Body of pancreas (tissue), 4 donors: ENCODE measurements around the gene GPR161.

Experiments used
- POLR2A ChIP-seq, 3 donors: fragments of 450-650 bp; IDR thresholded peaks; one replicate each; pipeline ENCODE4 v1.6.1; 2016; ENCODE audit warnings: antibody characterized with exemption in 3 of 3, mild to moderate bottlenecking in 2 of 3
- TF ChIP-seq, protein P1 (sequence below), 7 experiments: fragments of 450-650 bp in 4 of 7; fragments of 200-600 bp in 3 of 7; sonication (generic) in 3 of 7; IDR thresholded peaks; one replicate each; pipeline ENCODE4 v1.5.1; 2016 to 2019; ENCODE audit warnings: antibody characterized with exemption in 7 of 7

DNA sequence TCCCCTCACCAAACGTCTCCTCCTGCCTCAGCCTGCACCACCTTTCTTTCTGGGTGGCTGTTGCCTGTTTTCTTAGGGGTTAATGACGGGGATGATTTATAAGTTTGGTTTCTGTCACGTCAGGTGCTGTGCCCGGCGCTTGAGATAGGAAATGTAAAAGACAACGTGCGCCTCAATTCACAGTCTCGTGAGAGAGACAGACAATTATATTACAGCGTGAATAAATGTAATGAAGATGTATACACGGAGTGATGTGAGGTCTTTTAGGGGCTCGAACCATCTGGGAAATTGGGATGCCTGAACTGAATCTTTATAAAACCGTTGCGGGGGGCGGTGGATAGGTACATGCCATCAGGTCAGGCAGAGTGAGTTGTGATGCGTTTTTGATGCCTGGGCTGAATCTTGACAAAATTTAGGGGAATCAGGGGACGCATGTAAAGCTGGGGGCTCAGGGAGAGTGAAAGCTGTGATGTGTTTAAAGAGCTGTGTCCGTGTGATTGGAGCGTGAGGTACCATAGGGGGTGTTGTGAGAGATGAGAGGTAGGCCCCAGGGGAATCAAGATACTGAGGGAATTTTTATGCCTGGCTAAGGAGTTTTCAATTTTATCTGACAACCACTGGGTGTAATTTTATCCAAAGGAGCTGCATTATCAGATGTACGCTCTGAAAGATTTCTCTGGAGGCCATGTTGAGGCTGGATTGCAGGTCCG, 42.9 kb upstream of the GPR161 start:
- TF ChIP-seq, protein P1, sequence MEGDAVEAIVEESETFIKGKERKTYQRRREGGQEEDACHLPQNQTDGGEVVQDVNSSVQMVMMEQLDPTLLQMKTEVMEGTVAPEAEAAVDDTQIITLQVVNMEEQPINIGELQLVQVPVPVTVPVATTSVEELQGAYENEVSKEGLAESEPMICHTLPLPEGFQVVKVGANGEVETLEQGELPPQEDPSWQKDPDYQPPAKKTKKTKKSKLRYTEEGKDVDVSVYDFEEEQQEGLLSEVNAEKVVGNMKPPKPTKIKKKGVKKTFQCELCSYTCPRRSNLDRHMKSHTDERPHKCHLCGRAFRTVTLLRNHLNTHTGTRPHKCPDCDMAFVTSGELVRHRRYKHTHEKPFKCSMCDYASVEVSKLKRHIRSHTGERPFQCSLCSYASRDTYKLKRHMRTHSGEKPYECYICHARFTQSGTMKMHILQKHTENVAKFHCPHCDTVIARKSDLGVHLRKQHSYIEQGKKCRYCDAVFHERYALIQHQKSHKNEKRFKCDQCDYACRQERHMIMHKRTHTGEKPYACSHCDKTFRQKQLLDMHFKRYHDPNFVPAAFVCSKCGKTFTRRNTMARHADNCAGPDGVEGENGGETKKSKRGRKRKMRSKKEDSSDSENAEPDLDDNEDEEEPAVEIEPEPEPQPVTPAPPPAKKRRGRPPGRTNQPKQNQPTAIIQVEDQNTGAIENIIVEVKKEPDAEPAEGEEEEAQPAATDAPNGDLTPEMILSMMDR (IDR thresholded peaks at IDR 0.05): no peak
- no peak for TF ChIP-seq POLR2A (IDR thresholded peaks at IDR 0.05)
